ENCODE results near the gene QRFP.
A peak's percentile ranks its signal among the peaks of the same experiment; 100 is the strongest.

Gene QRFP

DNA sequence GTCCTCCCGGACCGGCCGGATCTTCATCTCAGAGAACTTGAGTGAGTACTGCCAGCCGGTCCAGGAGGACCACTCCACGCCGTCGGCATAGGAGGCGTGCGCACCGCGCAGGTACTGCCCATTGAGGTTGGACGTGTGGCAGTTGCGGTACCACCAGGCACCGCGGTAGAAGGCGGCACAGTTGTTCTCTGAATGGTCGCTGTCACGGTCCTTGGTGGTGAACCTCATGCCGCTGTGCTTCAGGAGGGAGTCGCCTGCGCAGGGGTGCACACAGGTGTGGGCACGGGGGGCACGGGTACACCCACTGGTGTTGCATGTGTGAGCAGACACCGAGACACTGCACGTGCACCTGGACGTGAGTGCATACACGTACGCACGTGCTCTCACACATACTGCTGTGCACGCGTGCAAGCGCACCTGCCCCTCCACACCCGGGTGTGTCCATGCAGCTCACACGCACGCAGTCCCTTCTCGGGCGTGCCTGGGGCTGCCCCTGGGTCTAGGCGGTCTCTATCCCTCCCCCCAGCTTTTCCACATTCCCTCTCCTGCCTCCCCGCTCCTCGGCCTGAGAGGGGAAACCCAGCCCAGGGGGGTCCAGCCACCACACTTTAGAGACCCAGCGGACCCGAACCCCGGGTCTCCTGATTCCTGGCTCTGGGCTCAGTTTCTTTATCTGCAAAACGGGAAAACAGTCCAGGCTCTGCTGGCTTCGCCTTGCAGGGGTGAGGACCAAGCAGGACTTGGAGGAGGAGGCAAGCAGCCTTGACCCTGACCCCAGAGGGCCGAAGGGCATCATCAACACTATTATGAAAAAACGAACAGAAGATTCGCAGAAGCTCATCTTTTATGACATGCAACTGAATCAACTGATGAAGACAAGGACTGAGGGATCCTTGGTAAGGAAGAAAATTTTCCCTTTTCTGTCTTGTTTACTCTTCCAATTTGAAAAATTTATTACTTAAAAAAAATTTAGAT lies 7.7 kb upstream of the QRFP start:
- peak overlapping the region; percentile 50 for H3K9ac ChIP-seq (ENCODE audit: low read depth, low read length, poor library complexity)
- H3K4ac ChIP-seq (ENCODE audit: low read length): no peak overlapping the region
- no peak for DNase-seq (ENCODE audit: low spot score)
- H2BK12ac ChIP-seq (ENCODE audit: low read length): no peak overlapping the region
- H2BK120ac ChIP-seq (ENCODE audit: low read depth, low read length): no peak overlapping the region
- no peak overlapping the region for H2AFZ ChIP-seq (ENCODE audit: low read length)
- peaks cover 3 to 4% of the 10 kb centered on the region in 2 donors for H3K4me1 ChIP-seq (ENCODE audit: control insufficient read depth in 2 of 2, insufficient read depth in 1 of 2, low read depth in 1 of 2, low read length in 2 of 2)
- peak overlapping the region; percentile 59 for H3K18ac ChIP-seq (ENCODE audit: low read length)
- H3K27me3 ChIP-seq (ENCODE audit: control insufficient read depth in 3 of 3, insufficient read depth in 3 of 3, low read depth in 1 of 3, low read length in 3 of 3): peaks cover 0 to 60% (median 0%) of the 10 kb centered on the region in 3 experiments
- H3K4me2 ChIP-seq (ENCODE audit: insufficient read depth, low read length, poor library complexity, severe bottlenecking): no peak overlapping the region
- peak overlapping the region; percentile 92 for H3K23ac ChIP-seq (ENCODE audit: low read depth, low read length, poor library complexity)
- H3K9me3 ChIP-seq (replicated peaks in 1 of 2; ENCODE audit: control insufficient read depth in 2 of 2, insufficient read depth in 1 of 2, low read depth in 1 of 2, low read length in 2 of 2): no peaks in the 10 kb centered on the region
- H2AK5ac ChIP-seq (ENCODE audit: low read depth, low read length): peak overlapping the region; percentile 69
- no peak overlapping the region for H2BK15ac ChIP-seq (ENCODE audit: low read length)
- H3K36me3 ChIP-seq (replicated peaks in 1 of 2; ENCODE audit: control insufficient read depth in 2 of 2, insufficient read depth in 2 of 2, low read length in 2 of 2): no peaks in the 10 kb centered on the region
- no peak overlapping the region for H4K8ac ChIP-seq (ENCODE audit: low read depth, low read length)
- peak overlapping the region; percentile 58 for H4K91ac ChIP-seq (ENCODE audit: low read depth, low read length, poor library complexity)
- no peak overlapping the region for H3K4me3 ChIP-seq (ENCODE audit: low read length in 2 of 2)
- H3K79me1 ChIP-seq (ENCODE audit: low read depth, low read length): no peaks in the 10 kb centered on the region
- peak overlapping the region; percentile 78 for H3K14ac ChIP-seq (ENCODE audit: low read length)
- no peak overlapping the region for H3K27ac ChIP-seq (replicated peaks; ENCODE audit: low read length)
- peak overlapping the region; percentile 59 for H2BK5ac ChIP-seq (ENCODE audit: low read length)
- no CpG with 5 or more reads among the region's 48 CpGs for WGBS, 2 donors (ENCODE audit: extremely low coverage in 2 of 2, insufficient read length in 2 of 2, insufficient replicate concordance in 1 of 2)

DNA sequence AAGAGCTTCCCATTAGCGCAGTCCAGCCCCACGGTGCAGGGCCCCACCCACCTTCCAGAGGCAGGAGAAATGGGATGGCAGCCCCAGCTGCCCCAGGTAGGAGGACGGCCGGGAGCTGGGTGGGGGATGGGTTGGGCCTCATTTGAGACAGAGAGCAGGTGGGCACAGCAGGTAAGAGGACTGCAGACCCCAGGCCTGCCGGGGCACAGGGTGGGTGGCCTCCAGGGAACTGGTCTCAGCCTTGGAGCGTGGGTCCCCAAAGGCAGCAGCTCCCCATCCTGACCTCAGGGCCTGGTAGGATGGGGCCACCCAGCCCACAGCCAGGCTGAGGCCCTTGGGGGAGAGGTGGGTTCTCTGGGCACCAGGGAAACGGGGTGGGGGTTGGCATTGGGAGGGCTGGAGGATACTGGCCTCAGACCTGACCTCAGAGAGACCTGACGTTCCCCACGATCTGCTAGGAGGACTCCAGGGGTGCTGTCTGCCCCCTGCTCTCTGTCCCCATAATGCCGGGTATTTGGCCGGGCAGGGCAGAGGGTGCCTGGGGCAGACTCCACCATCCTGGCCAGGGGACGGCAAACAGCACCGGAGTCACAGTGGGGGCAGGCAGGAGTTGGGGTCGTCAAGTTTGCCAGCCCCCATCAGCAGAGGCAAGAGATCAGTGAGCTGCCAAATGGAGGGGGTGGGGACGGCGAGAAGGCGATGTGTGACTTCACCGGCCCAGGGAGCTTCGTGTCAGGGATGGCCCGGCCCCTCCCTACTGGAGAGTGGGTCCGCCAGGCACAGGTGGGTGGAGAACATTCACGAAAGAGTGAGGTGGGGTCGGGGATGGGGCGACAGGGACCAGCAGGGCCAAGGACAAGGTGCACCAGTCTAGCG lies 6.8 kb upstream of the QRFP start:
- no peak for DNase-seq (ENCODE audit: low spot score)
- Histone ChIP-seq H4K8ac (ENCODE audit: low read depth, low read length) (no peak overlapping the region), H3K27me3 (ENCODE audit: control insufficient read depth in 3 of 3, insufficient read depth in 3 of 3, low read depth in 1 of 3, low read length in 3 of 3) (peaks cover 0 to 61% (median 0%) of the 10 kb centered on the region in 3 experiments), H3K18ac (ENCODE audit: low read length) (peak overlapping the region; percentile 67), H3K9me3 (replicated peaks in 1 of 2; ENCODE audit: control insufficient read depth in 2 of 2, insufficient read depth in 1 of 2, low read depth in 1 of 2, low read length in 2 of 2) (no peaks in the 10 kb centered on the region), H3K27ac (replicated peaks; ENCODE audit: low read length) (no peak overlapping the region), H3K79me1 (ENCODE audit: low read depth, low read length) (no peaks in the 10 kb centered on the region), H2BK12ac (ENCODE audit: low read length) (no peak overlapping the region), H3K4ac (ENCODE audit: low read length) (no peak overlapping the region), H2AK5ac (ENCODE audit: low read depth, low read length) (peak overlapping the region; percentile 79), H3K9ac (ENCODE audit: low read depth, low read length, poor library complexity) (no peak overlapping the region), H3K36me3 (replicated peaks in 1 of 2; ENCODE audit: control insufficient read depth in 2 of 2, insufficient read depth in 2 of 2, low read length in 2 of 2) (no peaks in the 10 kb centered on the region), H4K91ac (ENCODE audit: low read depth, low read length, poor library complexity) (no peak overlapping the region), H3K4me2 (ENCODE audit: insufficient read depth, low read length, poor library complexity, severe bottlenecking) (no peak overlapping the region), H2BK5ac (ENCODE audit: low read length) (peak overlapping the region; percentile 59), H3K4me3 (ENCODE audit: low read length in 2 of 2) (no peak overlapping the region), H2BK15ac (ENCODE audit: low read length) (peak overlapping the region; percentile 55), H3K23ac (ENCODE audit: low read depth, low read length, poor library complexity) (peak overlapping the region; percentile 92), H2AFZ (ENCODE audit: low read length) (no peak overlapping the region), H3K4me1 (ENCODE audit: control insufficient read depth in 2 of 2, insufficient read depth in 1 of 2, low read depth in 1 of 2, low read length in 2 of 2) (peaks cover 3 to 4% of the 10 kb centered on the region in 2 donors), H2BK120ac (ENCODE audit: low read depth, low read length) (no peak overlapping the region), H3K14ac (ENCODE audit: low read length) (no peak overlapping the region)
- WGBS, 2 donors (ENCODE audit: extremely low coverage in 2 of 2, insufficient read length in 2 of 2, insufficient replicate concordance in 1 of 2): no CpG with 5 or more reads among the region's 25 CpGs

GRCh38 chr9:130902204-130903185 lies 5.9 kb upstream of the QRFP start:
- Histone ChIP-seq H3K79me1 (ENCODE audit: low read depth, low read length) (no peaks in the 10 kb centered on the region), H3K23ac (ENCODE audit: low read depth, low read length, poor library complexity) (peak overlapping the region; percentile 92), H2BK12ac (ENCODE audit: low read length) (peak overlapping the region; percentile 30), H2AFZ (ENCODE audit: low read length) (no peak overlapping the region), H3K9ac (ENCODE audit: low read depth, low read length, poor library complexity) (peak overlapping the region; percentile 75), H3K18ac (ENCODE audit: low read length) (peak overlapping the region; percentile 80), H3K4me1 (ENCODE audit: control insufficient read depth in 2 of 2, insufficient read depth in 1 of 2, low read depth in 1 of 2, low read length in 2 of 2) (peaks cover 3 to 4% of the 10 kb centered on the region in 2 donors), H3K4ac (ENCODE audit: low read length) (no peak overlapping the region), H3K36me3 (replicated peaks in 1 of 2; ENCODE audit: control insufficient read depth in 2 of 2, insufficient read depth in 2 of 2, low read length in 2 of 2) (no peaks in the 10 kb centered on the region), H2BK15ac (ENCODE audit: low read length) (peak overlapping the region; percentile 91), H2BK120ac (ENCODE audit: low read depth, low read length) (no peak overlapping the region), H3K4me2 (ENCODE audit: insufficient read depth, low read length, poor library complexity, severe bottlenecking) (no peak overlapping the region), H4K8ac (ENCODE audit: low read depth, low read length) (no peak overlapping the region), H2BK5ac (ENCODE audit: low read length) (no peak overlapping the region), H3K27me3 (ENCODE audit: control insufficient read depth in 3 of 3, insufficient read depth in 3 of 3, low read depth in 1 of 3, low read length in 3 of 3) (peaks cover 0 to 61% (median 0%) of the 10 kb centered on the region in 3 experiments), H3K9me3 (replicated peaks in 1 of 2; ENCODE audit: control insufficient read depth in 2 of 2, insufficient read depth in 1 of 2, low read depth in 1 of 2, low read length in 2 of 2) (no peaks in the 10 kb centered on the region), H2AK5ac (ENCODE audit: low read depth, low read length) (peak overlapping the region; percentile 79), H3K27ac (replicated peaks; ENCODE audit: low read length) (no peak overlapping the region), H4K91ac (ENCODE audit: low read depth, low read length, poor library complexity) (no peak overlapping the region), H3K14ac (ENCODE audit: low read length) (no peak overlapping the region), H3K4me3 (ENCODE audit: low read length in 2 of 2) (no peak overlapping the region)
- no peak for DNase-seq (ENCODE audit: low spot score)
- no CpG with 5 or more reads among the region's 27 CpGs for WGBS, 2 donors (ENCODE audit: extremely low coverage in 2 of 2, insufficient read length in 2 of 2, insufficient replicate concordance in 1 of 2)
